Suppressor macrophage treated with lipopolysaccharide for 4 hours (primary cell): ENCODE data around the gene PDZD4.
"Not testable (repeated sequence)": the region's sequence is repeated elsewhere in the genome, so short reads cannot be mapped to it uniquely, and the experiment has no call there.

Source experiments
- DNase-seq: peaks from one replicate; pipeline ENCODE4 v3.0.0-alpha.2; 2020

Gene PDZD4

GRCh38 chrX:153831429-153832150 is 1.2 kb upstream of the PDZD4 start:
- DNase-seq = no peak

- no peak for DNase-seq
These were observed 490 bp upstream of the PDZD4 start for GRCh38 chrX:153830640-153831428.

GRCh38 chrX:153829549-153829798 is 870 bp downstream of the PDZD4 start:
- no peak for DNase-seq

GRCh38 chrX:153828723-153829548 is 1.4 kb downstream of the PDZD4 start:
- DNase-seq = no peak

GRCh38 chrX:153828308-153828707 is 2.0 kb downstream of the PDZD4 start:
- DNase-seq = no peak

GRCh38 chrX:153827903-153828302 is 2.4 kb downstream of the PDZD4 start:
- no peak for DNase-seq

- no peak for DNase-seq
These were observed 3.3 kb downstream of the PDZD4 start for GRCh38 chrX:153827016-153827415.

GRCh38 chrX:153825042-153825441 is 5.3 kb downstream of the PDZD4 start:
- DNase-seq = no peak

GRCh38 chrX:153824348-153824747 is 6.0 kb downstream of the PDZD4 start:
- DNase-seq = no peak

- no peak for DNase-seq
These were observed 9.3 kb downstream of the PDZD4 start for GRCh38 chrX:153821066-153821465.

GRCh38 chrX:153820601-153821000 is 9.7 kb downstream of the PDZD4 start:
- no peak for DNase-seq

GRCh38 chrX:153819384-153820040 is 10.8 kb downstream of the PDZD4 start:
- no peak for DNase-seq

- DNase-seq = peak; percentile 26
These were observed 11.6 kb downstream of the PDZD4 start for GRCh38 chrX:153818571-153819383.

- DNase-seq = not testable (repeated sequence)
These were observed 12.3 kb downstream of the PDZD4 start for GRCh38 chrX:153818064-153818463.

- DNase-seq = peak; percentile 11
These were observed 13.3 kb downstream of the PDZD4 start for GRCh38 chrX:153816831-153817690.

GRCh38 chrX:153814591-153815315 is 15.6 kb downstream of the PDZD4 start:
- DNase-seq = no peak

GRCh38 chrX:153813161-153813560 is 17.2 kb downstream of the PDZD4 start:
- no peak for DNase-seq

- no peak for DNase-seq
These were observed 18.1 kb downstream of the PDZD4 start for GRCh38 chrX:153812220-153812619.

GRCh38 chrX:153807976-153808375 is 22.4 kb downstream of the PDZD4 start:
- no peak for DNase-seq

GRCh38 chrX:153806999-153807575 is 23.3 kb downstream of the PDZD4 start:
- DNase-seq = no peak
